ENCODE results near the gene AACS.

DNA sequence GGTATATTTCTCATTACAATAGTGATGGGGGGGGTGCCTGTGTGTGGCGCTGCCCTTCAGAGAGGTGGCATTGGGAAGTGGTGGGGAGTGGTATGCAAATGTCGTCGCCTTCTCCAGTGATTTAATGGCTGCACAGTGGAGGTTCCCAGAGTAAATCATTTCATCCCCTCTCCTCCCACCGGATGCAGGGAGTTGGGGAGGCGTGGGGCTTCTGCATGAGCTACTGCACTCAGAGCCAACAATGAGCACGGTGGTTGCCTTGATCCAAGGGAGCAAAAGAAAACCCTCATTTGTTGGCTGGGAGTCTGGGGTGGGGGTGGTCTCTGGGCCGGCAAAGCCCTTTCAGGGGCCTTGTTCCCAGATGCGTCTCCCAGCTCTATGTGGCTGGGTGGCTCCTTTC is 124.3 kb downstream of the AACS start:
- TF ChIP-seq, protein P1, sequence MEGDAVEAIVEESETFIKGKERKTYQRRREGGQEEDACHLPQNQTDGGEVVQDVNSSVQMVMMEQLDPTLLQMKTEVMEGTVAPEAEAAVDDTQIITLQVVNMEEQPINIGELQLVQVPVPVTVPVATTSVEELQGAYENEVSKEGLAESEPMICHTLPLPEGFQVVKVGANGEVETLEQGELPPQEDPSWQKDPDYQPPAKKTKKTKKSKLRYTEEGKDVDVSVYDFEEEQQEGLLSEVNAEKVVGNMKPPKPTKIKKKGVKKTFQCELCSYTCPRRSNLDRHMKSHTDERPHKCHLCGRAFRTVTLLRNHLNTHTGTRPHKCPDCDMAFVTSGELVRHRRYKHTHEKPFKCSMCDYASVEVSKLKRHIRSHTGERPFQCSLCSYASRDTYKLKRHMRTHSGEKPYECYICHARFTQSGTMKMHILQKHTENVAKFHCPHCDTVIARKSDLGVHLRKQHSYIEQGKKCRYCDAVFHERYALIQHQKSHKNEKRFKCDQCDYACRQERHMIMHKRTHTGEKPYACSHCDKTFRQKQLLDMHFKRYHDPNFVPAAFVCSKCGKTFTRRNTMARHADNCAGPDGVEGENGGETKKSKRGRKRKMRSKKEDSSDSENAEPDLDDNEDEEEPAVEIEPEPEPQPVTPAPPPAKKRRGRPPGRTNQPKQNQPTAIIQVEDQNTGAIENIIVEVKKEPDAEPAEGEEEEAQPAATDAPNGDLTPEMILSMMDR (IDR thresholded peaks at IDR 0.05), result no peak
- TF ChIP-seq EZH2 (IDR thresholded peaks at IDR 0.05; ENCODE audit: borderline replicate concordance, insufficient read depth, low read depth, low read length, poor library complexity, severe bottlenecking), result no peak
